ENCODE measurements around the gene PLCB2.

Gene PLCB2

GRCh38 chr15:40340038-40340739 lies 32.5 kb upstream of the PLCB2 start:
- no peak for TF ChIP-seq CTCF (IDR thresholded peaks at IDR 0.05; ENCODE audit: insufficient read depth, low read depth, low read length, missing control alignments)
- DNase-seq (ENCODE audit: low read depth) = peak; percentile 41
- peak overlapping the region; percentile 54 for H3K4me3 ChIP-seq (ENCODE audit: low read length)

GRCh38 chr15:40339621-40339945 lies 31.8 kb upstream of the PLCB2 start:
- DNase-seq (ENCODE audit: low read depth) = no peak
- TF ChIP-seq CTCF (IDR thresholded peaks at IDR 0.05; ENCODE audit: insufficient read depth, low read depth, low read length, missing control alignments) = no peak
- peak overlapping the region; percentile 54 for H3K4me3 ChIP-seq (ENCODE audit: low read length)

- peak overlapping the region; percentile 54 for H3K4me3 ChIP-seq (ENCODE audit: low read length)
- peak; percentile 88 for DNase-seq (ENCODE audit: low read depth)
- no peak for TF ChIP-seq CTCF (IDR thresholded peaks at IDR 0.05; ENCODE audit: insufficient read depth, low read depth, low read length, missing control alignments)
These were observed 31.3 kb upstream of the PLCB2 start for GRCh38 chr15:40338921-40339620.

GRCh38 chr15:40338041-40338657 lies 30.4 kb upstream of the PLCB2 start:
- no peak overlapping the region for H3K4me3 ChIP-seq (ENCODE audit: low read length)
- TF ChIP-seq CTCF (IDR thresholded peaks at IDR 0.05; ENCODE audit: insufficient read depth, low read depth, low read length, missing control alignments) = peak; percentile 74
- peak; percentile 73 for DNase-seq (ENCODE audit: low read depth)

- no peak overlapping the region for H3K4me3 ChIP-seq (ENCODE audit: low read length)
- no peak for TF ChIP-seq CTCF (IDR thresholded peaks at IDR 0.05; ENCODE audit: insufficient read depth, low read depth, low read length, missing control alignments)
- no peak for DNase-seq (ENCODE audit: low read depth)
These were observed 29.9 kb upstream of the PLCB2 start for GRCh38 chr15:40337597-40337996.

GRCh38 chr15:40336744-40337122 lies 29.0 kb upstream of the PLCB2 start:
- DNase-seq (ENCODE audit: low read depth) = no peak
- no peak for TF ChIP-seq CTCF (IDR thresholded peaks at IDR 0.05; ENCODE audit: insufficient read depth, low read depth, low read length, missing control alignments)
- no peak overlapping the region for H3K4me3 ChIP-seq (ENCODE audit: low read length)
